Hematopoietic multipotent progenitor cell treated with erythropoietin and hydrocortisone succinate and interleukin-3 and kit ligand, for 15 days (in vitro differentiated cells): Measurements from ENCODE around the gene TFAP2E.

ENCODE experiments used
- DNase-seq: peaks from one replicate; pipeline ENCODE4 v3.0.0-alpha.2; 2015; ENCODE audit warnings: low spot score

Gene TFAP2E

DNA sequence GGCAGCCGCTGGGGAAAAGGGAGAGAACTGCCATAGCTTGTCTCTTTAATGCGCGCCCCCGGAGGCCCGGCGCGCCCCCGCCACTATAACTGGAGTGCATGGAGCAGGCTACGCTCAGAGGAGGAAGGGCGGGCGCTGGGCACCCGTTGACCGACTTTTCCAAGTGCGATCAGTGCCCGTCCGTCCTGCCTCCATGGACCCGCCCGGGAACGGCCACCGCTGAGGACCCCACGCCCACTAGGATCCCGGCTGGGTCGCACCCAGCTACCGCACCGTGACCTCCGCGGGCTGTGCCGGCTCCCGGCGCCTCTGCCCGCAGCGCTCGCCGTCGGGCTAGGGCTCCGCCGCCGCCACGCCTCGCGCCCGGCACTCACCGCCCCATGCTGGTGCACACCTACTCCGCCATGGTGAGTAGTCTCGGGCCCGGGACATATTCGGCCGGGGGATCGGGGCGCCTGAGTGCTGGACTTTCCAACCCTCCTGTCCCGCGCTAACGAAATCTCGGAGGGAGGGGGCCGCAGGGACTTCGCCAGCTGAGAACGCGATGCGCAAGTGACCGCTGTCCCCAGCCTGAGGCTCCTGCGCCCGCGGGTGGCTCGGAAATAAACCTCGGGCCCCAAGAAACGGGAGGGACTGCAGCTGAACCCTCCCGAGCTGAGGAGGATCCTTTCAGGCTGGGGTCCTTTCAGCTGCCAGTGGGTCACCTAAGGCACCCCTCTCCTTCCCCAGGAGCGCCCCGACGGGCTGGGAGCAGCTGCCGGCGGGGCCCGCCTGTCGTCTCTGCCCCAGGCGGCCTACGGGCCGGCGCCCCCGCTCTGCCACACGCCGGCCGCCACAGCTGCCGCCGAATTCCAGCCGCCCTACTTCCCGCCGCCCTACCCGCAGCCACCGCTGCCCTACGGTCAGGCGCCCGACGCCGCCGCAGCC, at the start of gene TFAP2E:
Gene TFAP2E, plus strand, starts transcription at position 117 of the 927 bp plus-strand sequence. Its CDS starts 264 bp downstream, at position 381.
- DNase-seq = no peak

DNA sequence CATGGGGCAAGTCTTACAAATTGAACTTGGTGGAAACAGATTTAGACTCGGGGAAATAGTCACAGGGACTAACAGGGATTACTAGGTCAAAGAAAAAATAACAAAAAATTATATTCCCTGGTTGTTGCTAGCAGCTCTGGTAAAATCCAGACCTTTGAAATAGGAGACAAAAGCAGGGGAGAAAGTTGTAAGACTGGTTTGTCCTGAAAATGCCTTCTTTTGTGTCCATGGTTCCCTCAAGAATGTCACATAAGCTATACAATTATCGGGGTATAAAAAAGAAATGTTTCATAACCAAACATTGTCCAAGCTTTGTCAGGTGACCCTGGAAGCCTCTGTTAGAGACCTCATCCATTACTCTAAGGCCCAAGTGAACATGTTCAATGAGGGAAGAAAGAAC, 49.0 kb upstream of the TFAP2E start:
- DNase-seq = no peak

DNA sequence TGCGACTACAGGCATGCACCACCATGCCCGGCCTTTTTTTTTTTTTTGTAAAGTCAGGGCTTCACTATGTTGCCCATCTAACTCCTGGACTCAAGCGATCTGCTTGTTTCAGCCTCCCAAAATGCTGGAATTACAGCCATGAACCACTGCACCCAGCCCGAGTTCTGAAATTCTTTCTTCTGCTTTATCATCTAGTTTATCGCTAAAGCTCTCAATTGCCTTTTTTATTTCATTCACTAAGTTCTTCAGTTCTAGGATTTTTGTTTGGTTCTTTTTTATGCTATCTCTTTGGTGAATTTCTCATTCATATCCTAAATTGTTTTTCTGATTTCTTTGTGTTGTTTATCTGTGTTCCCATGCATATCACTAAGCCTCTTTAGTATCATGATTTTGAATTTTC, 42.9 kb upstream of the TFAP2E start:
- no peak for DNase-seq

DNA sequence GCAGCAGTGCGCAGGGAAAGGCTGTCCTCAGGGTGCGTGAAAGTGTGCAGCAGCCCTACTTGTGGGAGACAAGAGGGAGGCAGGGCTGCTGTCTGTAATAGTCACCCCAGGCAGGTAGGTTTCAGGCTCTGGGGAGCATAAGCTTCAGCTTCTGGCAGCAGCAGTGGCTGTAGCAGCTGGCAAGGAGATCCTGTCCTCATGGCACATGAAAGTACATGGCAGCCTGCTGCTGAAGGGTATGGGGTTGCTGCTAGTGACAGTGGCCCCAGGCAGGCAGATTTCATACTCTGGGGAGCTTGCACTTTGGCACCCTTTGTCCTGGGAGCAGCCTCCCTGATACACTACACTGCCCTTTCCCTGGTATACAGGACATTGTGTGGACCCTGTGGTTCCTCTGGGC, 42.2 kb upstream of the TFAP2E start:
- no peak for DNase-seq

DNA sequence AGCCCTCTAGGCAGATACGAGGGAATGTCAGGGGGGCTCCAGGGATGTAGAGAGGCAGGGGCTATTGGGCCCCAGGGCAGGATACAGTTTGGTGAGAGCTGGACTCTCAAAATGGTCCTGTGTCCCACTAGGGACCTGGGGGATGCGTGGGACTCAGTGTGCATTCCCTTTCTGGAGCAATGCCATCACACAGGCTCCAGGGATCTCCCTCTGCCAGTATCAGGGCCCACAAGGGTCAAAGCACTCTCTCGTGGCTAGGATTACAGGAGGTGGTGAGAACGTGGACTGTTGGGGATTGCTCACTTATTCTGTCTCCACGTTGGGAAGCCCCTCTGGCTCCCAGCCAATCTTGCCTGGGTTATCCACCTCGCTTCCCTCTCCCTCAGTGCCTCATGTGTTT, 41.7 kb upstream of the TFAP2E start:
- DNase-seq = no peak

DNA sequence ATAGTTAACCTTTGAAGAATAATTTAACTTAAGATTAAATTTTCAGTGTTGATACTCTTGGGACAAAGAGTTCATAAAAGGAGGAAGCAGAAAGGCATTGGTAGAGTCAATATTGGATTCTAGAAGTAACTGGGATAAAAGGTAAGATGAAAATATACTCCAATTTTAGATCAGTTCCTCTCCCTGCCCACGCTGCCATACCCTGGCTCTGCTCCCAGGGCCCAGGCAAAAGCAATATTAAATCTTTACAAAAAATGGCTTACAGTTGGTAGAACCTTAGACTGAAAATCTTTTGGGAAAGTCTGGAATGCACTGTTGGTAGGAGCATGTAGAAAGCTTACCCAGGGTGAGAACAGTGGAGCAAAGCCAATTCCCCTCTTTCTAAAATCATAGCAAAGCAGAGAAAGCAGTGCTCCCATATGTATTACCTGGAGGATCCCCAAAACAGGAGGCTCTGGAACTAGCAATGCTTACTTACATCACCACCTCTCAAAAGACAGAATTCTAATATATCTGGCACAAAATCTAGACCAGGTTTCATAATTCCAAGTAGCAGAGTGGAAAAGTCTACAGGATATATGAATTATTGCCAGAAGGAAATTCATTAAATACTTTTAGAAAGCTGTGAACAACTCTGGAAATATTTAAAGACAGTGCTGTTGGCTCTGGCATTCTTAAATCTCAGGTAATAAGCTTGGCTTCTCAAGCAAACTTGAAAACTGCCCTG, 40.5 kb upstream of the TFAP2E start:
- DNase-seq = no peak

DNA sequence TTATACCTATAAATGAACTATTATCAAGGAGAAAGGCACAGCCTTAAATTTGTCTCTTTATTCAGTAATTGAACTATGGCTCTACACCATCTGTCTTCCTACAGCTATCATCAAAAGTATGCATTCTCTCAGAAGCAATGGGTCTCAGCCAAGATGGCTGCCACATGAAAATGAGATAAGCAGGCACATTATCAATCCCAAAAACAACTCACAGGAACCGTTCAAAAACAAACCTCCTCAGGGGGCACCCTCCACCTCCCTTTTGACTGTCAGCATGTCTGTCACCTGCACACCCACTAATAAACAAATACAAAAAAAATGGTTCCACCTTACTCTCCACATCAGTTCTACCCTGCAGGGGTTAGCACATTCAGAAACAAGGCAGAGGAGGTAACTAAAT, 39.5 kb upstream of the TFAP2E start:
- DNase-seq = peak; percentile 52

DNA sequence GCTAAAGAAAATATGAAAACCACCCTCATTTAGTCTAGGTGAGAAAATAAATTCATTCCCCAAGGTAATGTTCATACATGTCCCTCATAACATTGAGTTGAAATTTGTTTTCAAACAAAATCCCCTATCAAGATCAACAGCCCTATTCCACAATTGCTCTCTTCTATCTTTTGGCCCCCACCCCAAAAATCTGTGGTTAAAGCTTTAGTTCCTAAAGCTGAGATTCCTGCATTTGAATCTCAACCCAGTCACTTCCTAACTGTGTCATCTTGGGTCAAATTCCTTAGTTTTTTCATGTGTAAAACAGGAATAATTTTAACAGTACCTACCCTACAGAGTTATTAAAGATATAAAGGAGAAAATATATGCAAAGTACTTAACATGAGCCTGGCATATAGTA, 37.9 kb upstream of the TFAP2E start:
- DNase-seq = no peak

DNA sequence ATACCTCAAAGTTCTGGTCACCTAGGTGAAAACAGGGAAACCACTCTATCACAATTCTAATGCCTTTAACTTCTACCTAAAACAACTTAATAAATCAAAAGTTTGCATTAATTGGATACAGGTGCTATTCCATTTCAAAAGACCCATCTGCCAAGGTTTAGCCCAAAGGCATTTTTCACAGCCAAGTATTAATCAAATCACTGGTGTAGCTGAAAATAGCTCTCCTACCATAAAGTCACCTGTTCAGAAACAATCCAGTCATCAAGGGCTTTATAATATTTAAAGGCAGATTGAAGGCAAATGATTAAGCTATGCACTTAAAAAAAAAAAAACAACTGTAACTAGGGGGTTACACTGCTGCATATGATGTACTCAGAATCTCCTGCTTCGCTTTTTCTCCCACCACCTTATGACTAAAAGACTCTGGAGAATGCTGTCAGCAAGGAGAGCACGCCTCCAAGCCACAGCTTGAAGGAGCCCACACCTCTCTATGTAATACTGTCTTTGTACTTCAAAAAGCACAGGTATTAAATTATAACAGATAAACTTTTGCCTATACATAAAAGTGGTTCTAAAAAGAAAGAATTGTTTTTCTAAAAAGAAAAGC, 36.5 kb upstream of the TFAP2E start:
- DNase-seq = no peak

DNA sequence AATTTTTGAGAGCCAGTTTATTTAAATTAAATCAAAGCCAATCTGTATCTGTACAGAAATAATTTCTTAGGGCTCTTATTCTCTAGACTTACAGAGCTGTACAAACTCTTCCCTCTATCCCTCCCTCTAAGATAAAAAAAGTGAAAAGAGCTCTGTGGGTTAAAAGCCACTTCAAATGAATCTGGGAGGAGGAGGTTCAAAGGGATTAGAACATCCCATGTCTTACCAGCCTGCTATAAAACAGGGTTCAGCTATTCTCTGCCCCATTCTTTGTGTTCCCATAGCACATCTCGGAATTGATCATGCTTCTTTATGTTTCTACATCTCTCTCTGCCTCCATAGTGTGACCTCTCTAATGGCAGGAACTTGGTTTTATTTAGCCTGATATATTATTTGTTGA, 35.3 kb upstream of the TFAP2E start:
- DNase-seq = no peak

DNA sequence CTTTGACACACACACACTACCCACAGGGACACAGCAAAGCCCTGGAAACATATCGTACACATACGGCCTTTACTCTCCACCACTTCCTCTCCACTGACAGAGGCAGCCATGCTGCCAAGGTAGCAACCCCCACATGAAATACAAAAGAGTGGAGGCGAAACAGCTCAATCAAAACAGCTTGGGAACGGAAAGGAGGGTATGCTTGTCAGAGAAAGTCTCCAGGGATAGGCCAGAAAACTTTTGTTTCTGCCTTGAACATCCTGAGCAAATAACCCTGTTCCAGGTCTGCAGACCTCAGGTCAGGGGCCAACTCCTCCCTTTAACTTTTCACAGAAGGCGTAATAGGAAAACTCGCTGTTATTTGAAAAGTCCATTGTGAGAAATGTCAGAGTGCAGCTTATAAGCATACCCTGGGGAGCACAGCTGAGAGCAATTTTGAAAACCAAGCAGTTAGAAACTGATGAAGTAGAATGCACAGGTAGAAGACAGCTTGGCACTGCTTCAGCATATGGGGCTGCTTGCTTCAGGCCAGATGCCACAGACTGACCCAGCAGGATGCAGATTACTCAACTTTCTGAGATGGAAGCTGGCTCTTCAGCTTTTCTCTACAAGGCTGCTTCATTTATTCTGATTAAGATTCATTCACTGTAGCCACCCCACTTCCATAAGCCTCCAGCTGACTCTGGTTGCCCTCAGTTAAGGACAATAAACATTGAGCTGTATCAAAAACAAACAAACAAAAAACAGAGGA, 33.9 kb upstream of the TFAP2E start:
- DNase-seq = no peak

DNA sequence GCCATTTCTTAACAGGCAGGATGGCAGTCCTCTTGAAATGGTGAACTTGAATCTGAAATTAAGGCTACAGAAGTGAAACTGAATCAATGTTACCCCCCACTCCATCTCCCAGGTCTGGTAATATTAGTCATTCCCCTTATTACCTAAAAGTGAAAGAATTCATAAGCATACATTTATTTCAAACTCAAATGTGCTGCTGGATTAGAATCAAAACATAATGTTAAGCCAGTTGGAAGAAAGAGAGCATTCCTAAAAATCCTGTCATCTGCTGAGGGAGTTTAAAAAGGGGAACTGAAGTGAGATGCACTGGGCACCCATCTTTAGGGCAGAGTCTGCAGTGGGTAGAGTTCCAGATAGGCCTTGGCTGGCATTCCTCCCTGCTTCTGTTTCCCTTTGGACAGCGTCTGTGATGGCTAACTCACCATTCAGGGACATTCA, 33.3 kb upstream of the TFAP2E start:
- DNase-seq = no peak

DNA sequence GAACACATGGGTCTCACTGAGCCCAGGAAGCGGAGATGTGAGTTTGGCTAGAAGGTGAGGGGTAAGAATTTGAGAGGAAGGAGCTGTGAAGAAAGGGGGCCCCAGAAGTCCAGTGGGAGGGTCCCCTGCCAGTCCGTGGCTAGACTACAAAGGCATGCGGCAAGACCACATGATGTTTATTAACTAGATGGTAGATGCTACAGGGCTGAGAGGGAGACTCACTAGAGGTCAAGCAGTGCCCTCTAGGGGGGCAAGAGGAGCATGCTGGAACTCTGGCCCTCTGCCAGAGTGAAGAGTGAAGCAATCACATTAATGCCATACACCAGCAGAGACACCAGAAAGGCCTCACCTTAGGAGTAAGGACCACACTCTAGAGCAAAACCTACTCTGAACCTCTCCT, 28.1 kb upstream of the TFAP2E start:
- DNase-seq = peak; percentile 87

DNA sequence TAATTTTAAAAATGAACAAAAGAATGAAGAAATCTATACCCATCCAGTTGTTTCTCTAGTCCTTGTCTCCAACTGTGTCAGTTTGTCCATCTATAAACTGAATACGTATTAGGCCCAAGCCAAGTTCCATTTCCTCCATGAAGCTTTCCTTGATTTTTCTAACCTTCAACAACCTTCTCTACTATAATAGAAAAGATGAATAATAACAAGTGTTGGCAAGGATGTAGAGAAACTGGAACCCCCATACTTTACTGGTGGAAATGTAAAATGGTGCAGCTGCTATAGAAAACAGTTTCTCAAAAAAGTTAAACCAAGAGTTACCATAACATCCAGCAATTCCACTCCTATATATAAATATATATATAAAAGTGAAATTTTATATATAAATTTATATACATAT, 26.5 kb upstream of the TFAP2E start:
- no peak for DNase-seq

DNA sequence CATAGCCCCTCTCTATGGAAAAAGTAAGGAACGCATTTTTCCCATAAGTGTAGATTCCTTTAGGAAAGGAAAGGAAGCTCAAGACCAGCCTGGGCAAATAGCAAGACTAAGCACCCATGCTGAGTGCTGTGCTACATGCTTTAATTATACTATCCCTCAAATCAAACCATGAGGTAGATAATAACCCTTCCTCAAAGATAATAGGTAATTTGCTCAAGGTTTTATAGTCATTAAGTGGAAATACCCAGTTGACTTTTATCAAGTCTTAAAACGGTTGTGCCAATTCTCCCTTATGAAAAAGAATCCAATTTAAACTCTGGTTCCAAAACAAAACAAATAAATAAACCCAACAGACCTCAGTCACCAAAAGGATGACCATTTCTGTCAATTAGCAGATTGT, 19.3 kb upstream of the TFAP2E start:
- DNase-seq = no peak

DNA sequence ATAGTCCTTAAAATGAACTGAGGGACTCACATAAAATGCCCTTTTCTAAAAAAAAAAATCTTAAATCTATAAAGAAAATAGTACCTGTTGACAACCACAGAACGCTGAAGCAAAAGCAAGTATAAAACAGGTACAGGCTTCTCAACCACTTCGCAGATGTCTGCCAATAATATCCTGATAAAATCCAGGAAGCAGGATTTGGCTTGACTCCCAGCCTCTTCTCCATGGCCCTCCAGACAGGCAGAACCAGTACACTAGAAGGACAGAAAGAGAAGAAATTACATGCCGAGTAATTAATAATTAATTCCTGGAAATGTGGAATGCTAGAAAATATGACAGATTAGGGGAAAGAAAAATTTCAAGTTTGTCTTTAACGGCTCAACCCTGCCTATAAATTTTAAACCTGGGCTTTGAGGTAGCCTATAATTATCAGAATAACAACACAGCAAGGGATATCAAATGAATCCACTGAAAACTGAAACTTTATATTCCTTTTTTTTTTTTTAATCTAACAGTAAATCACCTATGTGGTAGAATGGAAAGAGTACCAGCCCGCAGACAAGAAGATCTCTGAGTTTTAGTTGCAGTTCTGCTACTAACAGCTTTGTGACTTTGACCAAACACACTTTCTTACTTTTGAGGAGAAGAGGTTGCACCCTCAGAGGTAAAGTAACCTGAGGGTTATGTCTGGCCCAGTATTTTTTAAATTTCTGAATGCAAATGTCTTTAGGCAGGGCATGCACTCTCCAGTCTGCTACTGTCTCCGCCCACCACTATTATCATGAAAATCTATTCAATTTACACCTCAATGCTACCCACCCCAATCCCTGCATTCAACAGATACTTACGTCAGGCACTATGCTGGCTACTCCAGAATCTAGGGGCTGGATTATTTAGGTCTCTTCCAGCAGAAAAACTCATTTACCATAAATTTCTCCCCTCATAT, 18.6 kb upstream of the TFAP2E start:
- no peak for DNase-seq

DNA sequence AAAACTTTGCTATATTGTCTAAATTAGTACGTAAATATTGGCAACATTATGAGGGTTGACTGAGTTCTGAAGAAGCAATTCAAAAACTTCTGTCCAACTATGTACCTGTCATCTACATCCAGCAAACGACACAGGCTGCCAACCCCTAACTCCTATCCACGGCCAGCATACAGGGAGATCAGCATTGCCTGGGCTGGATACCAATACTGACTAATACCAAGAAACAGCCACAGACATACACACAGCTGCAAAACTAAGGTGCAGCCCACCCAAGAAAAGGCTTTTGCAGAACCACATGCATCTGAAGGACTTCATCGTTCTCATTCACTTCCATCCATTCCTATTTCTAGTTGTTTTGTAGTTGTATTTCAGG, 17.9 kb upstream of the TFAP2E start:
- DNase-seq = no peak

DNA sequence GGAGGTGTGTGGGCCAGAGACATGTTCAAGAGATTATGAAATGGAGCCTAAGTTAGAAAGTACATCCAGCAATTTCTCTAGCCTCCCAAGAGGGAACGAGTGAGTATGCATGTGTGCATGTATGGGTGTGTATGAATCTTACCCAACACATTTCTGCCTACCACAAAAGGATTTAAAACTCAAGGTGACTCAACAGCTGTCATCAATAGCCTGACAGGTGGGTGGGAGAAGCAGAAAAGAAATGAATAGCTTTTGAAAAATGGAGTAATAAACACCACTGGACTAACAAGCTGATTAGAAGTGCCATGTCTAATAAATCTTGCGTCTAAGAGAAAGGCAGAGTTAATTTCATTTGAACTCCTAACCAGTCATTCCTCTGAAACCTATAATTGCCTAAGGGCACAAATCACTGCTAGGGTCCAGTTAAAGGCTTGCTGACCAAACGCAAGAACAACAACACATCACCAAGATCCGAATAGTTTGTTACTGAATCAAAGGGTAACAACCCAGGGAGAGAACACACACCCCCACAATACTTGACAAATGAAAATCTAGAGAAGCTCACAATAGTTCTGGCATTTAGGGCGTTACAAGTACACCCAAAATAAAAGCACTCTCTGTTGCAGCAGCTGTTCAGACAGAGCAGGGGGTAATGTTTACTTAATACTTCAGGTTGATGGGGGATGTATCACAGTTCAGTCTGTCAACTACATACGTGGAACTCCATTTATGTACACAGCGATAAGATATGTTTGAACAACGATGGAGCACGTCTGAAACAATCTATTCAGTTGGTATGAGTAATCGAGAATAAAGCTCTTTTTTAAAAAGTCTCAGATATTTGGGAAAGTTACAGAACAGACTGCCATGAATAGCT, 17.3 kb upstream of the TFAP2E start:
- DNase-seq = no peak

DNA sequence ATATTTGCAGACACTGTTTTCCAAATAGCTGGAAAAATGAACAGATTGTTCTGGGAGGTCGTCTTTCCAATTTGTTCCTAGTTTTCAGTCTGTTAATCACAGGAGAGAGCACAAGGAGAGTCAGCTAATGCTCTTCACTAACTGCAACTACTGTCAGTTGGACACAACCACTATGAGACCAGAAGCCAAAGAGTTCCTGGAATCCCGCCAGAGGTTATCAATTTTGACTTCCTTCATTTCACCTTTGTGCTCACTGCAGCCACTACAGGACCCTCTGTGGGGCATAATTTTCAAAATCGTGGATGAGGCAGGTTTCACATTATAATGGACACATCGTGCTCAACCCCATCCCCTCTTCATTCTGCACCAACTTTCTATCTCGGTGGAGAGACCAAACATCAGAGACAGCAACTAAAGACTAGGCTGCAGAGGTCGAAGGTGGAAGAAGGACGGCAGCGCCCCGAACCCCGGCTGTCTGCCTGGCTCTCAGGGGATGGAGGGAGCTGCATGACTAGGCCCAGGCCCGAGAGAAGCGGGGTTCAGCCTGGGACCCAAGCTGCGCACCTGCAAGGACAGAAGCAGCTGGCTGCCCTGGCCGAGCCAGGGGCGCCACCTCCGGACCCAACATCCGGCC, 16.5 kb upstream of the TFAP2E start:
- peak; percentile 39 for DNase-seq
